HG03103 (cell line): Measurements from ENCODE around the gene RHO.

Source experiments
- ATAC-seq: cut with Tn5 transposase; IDR thresholded peaks from one replicate; pipeline ENCODE4 v1.9.1; 2021; ENCODE audit warnings: low read depth; ENCODE audit not compliant: unreplicated experiment

Gene RHO

GRCh38 chr3:129558081-129558771 is 29.8 kb downstream of the RHO start:
- ATAC-seq = no peak

DNA sequence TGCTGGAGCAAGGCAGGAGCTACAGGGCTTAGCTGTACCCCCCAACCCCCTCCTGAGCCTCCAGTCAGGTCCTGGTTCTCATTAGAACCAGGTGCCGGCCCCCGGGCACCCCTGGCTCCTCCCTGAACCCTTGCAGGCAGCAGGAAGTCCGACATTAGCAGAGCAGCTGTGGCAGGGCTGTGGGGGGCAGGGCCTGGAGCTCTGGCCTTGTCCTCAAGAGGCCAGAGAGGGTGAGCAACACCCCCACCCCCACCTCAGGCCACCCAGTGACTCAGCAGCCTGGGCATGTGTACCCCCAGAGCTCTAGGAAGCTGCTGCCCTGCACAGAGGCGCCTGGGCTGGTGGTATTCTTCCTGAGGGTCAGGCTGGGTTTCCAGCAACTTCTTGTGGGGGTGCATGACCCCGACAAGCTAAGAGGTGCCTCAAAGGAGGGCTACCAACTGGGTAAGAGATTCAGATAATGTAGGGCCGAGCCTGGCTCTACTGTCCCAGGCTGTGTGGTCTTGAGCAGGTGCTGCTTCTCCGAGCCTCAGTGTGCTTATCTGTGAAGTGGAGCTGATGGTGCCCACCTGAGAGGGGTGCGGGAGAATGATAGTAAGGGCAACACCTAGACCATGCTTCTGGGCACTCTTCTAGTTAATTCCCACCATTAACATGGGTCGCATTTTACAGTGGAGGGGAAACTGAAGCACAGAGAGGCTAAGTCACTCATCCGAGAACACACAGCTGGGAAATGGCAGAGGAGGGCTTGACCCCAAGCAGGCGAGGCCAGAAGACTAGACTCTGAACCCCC is 30.5 kb downstream of the RHO start:
- no peak for ATAC-seq

- ATAC-seq = no peak
These were observed 31.2 kb downstream of the RHO start for GRCh38 chr3:129559565-129560079.

DNA sequence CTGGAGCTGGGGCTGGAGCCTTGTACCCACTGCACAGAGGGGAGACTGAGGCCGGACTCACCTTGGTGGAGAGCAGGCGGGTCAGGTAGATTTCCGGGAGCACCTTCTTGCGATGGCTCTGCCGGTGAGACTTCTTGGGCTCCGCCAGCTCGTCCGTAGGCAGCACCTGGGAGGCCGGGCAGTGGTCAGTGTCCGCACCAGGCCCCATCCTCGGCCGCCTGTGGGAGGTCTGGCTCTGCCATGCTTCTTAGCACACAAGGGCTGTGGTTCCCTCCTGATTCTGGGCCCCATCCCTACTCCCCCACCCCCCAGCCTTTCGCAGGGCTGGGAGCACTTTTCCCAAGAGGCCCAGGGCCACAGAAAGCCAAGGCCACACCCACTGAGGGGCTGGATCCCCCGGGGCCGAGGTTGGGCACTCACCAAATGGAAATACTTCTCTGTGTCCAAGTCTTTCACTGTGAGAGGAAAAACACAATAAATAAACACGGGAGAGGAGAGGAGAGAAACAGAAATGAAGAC is 31.9 kb downstream of the RHO start:
- ATAC-seq = no peak

GRCh38 chr3:129560911-129561594 is 32.6 kb downstream of the RHO start:
- no peak for ATAC-seq

DNA sequence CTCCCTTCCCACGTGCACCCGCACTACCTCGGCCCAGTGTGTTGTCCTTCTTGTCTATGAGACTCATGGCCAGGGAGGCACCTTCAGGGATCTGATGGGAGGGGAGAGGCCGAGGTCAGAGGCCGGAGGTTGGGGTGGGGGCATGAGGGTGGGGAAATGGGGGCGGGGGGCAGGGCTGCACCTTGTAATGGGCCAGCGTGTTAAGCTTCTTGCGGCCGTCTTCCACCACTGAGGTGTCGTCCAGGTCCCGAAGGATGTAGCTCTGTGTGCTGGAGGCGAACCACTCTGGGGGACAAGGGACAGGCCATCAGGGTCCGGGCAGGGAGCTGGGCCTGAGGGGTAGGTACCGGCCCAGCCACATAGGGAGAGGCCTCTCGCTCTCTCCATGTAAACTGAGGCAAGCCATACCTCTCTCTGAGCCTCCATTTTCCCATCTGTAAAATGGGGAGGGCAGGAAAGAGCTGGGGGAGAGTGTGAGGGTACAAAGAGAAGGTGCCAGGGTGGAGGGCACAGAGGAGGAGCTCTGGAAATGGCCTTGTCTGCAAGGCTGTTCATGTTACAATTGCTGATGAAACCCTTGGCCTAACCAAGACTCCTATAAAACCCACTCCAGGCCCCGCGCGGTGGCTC is 33.3 kb downstream of the RHO start:
- no peak for ATAC-seq

DNA sequence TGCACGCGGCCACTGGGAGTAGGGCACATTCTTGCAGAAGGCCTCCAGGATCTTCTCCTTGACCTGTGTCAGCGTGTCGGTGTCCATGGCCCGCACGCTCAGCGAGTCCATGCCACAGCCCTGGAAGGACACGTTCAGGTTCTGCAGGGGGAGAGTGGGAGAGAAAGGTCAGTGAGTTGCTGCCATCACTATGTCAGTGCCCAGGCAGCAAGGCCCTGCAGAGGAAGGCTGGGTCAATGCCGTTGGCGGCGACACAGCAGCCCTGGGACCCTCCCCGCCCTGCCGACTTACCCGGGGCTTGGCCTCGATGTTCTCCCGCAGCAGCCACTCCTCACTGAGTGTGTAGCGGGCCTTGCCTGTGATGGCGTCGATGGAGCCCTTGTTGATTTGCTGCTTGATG is 34.4 kb downstream of the RHO start:
- ATAC-seq = no peak

DNA sequence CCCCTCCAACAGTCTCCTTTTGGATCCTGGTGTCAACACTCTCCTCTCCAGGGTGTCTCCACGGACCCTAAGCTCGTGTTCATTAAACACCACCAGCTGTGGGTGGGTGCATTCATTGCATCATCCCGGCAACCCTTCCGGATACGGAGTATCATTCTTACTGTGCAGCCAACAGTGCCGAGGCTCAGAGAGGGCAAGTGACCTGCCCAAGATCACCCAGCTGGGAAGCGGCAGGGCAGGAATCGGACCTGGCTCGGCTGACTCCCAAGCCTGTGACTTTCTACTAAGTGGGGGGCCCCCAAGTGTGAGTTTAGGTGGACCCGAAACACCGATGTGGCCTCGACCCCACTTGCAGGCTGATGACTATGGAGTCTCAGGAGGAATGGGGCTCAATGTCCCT is 34.9 kb downstream of the RHO start:
- no peak for ATAC-seq

- ATAC-seq = no peak
These were observed 35.6 kb downstream of the RHO start for GRCh38 chr3:129563850-129564535.

DNA sequence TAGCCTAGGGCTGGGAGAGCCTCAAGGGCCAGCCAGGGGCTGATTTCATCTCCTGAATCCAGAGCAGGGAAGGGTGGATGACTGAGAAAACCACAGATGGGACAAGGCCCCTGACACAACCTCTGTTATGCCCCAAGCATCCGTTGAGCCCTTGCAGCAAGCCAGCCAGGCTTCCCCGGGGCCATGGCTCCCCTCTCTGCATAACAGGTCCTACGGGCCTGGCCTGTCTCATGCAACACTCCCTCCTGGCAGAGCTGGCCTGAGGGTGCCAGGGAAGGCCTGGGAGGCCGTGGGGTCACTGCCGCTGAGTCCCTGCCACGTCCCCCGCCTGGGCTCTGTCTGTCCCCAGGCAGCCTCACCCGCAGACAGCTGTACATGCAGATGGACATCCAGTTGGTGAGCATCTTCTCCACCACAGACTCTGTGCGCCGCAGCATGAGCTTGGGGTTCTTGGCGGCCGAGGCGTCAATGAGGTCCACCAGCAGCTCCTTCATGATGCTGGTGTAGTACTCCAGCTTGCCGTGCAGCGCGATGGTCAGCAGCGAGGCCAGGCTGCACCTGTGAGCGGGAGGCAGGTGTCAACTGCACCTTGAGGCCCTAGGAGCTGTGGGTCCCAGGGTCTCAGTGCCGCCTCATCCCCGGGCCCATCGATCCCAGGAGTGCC is 36.7 kb downstream of the RHO start:
- ATAC-seq = no peak

- no peak for ATAC-seq
These were observed 37.5 kb downstream of the RHO start for GRCh38 chr3:129565902-129566301.

DNA sequence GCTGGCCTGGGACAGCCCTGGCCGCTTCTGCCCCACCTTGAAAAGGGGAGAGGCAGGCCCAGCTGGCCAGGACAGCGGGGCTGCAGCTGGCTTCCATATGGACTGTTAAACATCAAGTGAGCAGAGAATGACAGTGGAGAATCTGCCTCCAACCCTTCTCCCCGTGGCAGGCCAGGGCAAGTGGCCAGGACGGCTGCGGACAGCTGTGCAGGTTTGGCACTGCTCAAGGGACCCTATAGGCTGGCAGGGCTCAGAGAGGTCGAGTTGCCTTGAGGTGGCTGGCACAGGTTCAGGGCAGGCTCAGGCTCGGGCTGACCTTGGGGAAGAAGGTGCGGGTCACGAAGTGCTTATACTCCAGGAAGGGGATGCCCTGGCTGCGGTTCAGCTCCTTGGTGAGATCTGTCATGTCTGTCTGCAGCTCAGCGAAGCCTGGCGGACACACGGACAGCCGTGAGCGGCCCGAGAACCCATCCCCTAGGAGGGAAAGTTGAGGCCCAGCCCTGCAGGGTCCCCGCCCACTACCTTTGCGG is 38.8 kb downstream of the RHO start:
- no peak for ATAC-seq

DNA sequence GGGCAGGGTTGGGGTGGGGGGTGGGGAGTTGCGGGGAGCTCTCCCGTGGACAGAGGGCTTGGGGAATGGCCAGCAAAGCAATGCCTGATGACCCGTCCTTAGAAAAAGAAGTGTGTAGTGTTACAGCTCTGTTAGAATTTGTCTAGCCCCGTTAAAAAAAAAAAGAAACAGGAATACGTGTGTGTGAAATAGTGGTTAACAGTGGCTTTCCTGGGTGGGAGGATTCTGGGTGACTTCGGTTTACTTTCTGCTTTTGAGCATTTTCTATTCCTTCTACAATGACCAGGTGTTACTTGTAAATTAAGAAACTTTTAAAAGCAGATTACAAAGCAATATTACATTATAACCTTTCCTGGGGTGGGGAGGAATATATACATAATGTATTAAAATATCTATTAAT is 39.5 kb downstream of the RHO start:
- no peak for ATAC-seq

DNA sequence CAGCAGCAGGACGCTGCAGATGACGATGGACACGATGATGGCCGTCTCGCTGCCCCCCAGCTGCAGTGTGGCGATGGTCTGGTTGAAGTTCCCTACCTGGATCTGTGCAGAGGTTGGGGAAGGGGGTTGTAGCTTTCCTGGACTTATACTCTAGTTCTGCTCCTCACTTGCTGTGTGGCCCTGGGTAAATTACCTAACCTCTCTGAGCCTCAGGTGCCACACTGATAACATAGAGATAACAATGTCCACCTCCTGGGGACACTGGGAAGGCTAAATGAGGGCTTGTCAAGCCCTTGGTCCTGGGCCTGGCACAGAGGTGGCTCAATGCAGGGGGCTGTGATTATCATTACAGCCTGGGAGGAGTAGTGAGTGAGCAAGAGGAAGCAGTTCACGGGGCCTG is 41.4 kb downstream of the RHO start:
- ATAC-seq = no peak

GRCh38 chr3:129571605-129572547 is 43.4 kb downstream of the RHO start:
- no peak for ATAC-seq

DNA sequence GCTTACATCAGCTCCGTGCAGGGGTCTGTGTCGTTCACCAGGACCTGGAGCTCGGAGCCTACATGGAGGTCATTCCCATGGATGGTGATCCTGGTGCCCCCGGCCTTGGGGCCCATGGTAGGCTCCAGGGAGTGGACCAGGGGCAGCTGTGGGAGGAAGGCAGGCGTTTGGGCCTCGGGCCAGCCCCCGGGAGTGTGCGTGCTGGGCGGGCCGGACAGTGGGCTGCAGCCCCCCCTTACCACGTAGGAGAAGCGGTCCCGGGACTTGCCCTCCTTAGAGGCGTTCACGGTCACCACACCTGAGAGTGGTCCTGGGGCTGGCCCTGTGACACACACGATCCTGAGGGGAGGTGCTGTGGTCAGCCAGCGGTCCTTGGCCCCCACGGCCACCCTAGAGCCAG is 44.2 kb downstream of the RHO start:
- no peak for ATAC-seq

GRCh38 chr3:129573493-129573892 is 45.1 kb downstream of the RHO start:
- no peak for ATAC-seq

DNA sequence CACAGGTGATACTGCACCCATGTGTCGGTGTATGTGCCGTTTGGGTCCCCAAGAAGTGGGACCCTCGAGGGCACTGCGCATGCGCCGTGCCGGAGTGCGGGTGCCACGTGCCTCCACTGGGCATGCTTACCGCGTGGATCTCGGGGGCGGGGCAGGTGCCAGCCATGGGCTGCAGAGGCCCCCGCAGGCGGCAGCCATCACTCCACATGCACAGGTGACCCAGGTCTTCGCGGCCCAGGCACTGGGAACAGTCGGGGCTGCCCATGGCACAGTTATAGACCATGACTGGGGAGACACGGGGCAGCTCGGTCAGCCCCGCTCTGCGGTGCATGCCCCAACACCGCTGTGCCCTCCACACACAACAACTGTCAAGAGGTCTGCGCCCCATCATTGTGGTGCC is 45.8 kb downstream of the RHO start:
- ATAC-seq = no peak
